Activated CD4-positive, alpha-beta T cell treated with anti-CD3 and anti-CD28 coated beads, Interleukin-2, amount 50 U/mL, for 4 hours (primary cell): ENCODE data around the gene JPT1.
A peak's percentile ranks its signal among the peaks of the same experiment; 100 is the strongest.
"Not testable (repeated sequence)": the region's sequence is repeated elsewhere in the genome, so short reads cannot be mapped to it uniquely, and the experiment has no call there.

Experiments used
- DNase-seq, 2 experiments: peaks; one replicate each; pipeline ENCODE4 v3.0.0-alpha.2; 2020

Gene JPT1, protein sequence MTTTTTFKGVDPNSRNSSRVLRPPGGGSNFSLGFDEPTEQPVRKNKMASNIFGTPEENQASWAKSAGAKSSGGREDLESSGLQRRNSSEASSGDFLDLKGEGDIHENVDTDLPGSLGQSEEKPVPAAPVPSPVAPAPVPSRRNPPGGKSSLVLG

DNA sequence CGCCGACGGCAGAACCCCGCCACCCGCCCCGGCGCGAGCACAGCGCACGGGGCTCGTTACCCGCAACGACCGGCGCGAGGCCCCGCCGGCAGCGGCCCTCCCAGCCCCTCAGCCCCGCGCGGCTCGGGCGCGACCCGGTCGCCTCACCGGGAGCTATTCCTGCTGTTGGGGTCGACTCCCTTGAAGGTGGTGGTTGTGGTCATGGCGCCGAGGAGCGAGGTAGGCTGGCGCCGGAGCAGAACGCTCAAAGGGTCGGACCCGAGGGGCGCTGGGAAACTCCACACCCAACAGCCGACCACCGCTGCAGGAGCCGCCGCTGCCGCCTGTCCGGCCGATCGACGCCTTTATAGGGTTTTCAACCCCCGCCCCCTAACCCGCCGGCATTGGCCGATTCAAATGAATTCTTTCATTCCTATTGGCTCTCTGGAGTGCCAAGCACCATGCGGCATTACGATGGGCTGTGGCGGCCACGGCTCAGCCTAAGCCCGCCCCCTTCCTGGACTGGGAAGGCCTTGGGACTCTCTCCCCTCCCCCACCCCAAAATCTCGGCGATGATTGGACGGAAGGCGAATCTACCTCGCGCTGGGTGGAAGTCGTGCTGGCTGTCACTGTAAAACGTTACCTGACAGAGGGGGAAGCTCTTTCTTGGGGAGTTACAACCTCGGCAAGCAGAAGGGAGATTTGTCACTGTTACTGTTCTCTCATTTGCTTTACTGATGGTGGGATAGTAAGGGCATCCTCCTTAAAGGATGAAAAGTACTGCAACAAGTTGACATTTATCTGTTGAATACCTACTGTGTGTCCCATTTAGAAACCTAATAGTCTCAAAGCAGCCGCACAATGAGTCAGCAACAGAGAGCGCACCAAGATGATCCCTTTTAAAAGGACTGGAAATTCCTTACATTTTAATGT lies at the start of gene JPT1:
Gene JPT1, minus strand, starts transcription at position 318 of the 912 bp plus-strand sequence. Its CDS starts 115 bp downstream, at position 203.
- DNase-seq: peak; percentile 98 to 99

DNA sequence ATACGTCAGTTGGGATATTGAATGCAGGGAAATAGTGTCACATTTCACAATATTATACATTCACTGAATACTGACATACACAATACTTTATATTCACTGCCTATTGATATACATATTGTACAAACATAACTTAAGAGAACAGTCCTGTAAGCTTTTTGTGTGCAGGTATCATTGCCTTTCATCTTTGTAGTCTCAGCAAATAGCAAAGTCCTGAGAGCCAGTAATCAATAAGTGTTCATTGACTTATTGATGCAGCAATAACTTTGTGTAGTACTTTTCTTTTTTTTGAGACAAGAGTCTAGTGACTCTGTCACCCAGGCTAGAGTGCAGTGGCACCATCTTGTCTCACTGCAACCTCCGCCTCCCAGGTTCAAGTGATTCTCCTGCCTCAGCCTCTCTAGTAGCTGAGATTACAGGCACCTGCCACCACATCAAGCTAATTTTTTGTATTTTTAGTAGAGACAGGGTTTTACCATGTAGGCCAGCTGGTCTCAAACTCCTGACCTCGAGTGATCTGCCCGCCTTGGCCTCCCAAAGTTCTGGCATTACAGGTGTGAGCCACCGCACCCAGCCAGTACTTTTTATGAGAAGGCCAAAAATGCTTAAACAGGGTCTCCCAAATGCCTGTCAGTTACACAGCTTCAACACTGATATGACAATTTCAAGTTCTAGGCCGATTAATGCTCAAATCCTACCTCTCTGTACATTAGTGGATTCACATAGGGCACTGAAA lies 45.7 kb upstream of the JPT1 start:
- DNase-seq: no peak

DNA sequence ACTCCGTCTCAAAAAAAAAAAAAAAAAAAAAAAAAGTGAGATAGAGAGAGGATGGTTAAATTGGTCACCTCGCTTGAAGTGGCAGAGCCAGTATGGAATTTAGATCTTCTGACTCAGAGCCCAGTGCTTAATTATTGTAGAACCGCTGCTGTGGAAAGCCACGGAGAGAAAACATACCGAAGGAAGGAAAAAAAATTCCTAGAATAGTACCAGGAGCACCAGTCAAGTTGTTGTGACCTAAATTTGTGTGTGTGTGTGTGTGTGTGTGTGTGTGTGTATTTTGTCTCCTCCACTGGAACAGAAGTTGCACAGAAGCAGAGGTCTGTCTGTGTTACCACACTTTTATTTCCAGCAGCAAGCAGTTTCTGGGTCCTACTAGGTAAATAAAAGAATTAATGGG lies 40.6 kb upstream of the JPT1 start:
- no peak for DNase-seq

DNA sequence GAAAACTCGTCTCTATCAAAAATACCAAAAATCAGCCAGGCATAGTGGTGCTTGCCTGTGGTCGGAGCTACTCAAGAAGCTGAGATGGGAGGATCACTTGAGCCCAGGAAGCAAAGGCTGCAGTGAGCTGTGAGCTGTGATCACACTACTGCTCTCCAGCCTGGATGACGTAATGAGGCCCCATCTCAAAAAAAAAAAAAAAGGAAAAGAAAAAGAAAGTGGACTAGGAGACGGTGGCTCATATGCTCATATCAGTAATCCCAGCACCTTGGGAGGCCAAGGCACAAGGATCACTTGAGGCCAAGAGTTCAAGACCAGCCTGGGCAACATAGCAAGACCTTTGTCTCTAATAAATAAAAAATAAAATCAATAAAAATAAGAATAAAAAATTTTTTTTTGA lies 37.3 kb upstream of the JPT1 start:
- no peak for DNase-seq

DNA sequence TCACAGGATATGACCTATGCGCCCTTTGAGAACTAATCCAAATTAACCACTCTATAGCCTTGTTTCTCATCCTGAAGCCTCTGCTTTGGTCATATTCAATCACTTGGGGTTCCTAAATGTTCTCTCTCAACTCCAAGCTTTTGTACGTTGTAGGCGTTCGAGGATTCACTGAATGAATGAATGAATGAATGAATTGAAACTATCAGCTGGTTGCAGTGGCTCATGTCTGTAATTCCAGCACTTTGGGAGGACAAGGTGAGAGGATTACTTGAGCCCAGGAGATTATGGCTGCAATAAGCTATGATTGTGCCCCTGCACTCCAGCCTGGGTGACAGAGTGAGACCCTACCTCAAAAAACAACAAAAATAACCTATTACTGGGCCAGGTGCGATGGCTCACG lies 34.3 kb upstream of the JPT1 start:
- no peak for DNase-seq

DNA sequence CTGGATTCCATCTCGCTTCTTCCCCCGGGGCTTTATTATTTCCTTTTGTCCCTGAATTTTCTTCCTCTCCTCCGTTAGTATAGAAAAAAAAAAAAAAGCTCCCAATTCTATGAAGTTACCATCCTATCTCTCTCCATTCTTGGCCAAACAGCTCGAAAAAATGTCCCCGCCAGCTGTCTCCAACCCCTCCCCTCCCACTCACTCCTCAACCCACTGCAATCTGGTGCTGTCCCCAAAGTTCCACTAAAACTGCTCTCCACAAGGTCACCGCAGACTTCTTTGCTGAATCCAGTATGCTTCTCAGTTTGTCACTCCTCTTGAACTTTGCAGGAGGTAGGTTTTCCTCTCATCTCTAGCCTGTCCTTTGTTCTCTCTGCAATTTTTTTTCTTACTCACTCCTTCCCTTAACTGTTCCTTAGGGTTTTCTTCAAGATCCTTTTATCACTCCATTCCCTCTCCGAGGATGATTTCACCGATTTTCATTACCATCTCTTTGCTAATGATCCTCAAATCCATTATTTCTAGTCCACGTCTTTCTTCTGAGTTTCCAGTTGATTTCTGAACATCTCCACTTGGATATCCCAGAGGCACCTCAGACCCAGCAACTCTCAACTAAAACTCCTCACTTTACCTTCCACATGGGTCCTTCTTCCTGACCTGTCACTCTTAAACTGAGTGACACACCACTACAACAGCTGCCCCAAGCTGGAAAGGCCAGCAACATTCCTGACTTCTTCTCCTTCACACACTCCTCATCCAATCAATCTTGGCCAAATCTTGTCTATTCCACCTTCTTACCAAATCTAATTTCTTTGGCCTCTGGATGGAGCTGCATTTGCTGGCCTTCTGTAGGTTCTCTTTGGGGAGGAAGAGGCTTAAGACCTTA lies 29.9 kb upstream of the JPT1 start:
- DNase-seq: no peak

DNA sequence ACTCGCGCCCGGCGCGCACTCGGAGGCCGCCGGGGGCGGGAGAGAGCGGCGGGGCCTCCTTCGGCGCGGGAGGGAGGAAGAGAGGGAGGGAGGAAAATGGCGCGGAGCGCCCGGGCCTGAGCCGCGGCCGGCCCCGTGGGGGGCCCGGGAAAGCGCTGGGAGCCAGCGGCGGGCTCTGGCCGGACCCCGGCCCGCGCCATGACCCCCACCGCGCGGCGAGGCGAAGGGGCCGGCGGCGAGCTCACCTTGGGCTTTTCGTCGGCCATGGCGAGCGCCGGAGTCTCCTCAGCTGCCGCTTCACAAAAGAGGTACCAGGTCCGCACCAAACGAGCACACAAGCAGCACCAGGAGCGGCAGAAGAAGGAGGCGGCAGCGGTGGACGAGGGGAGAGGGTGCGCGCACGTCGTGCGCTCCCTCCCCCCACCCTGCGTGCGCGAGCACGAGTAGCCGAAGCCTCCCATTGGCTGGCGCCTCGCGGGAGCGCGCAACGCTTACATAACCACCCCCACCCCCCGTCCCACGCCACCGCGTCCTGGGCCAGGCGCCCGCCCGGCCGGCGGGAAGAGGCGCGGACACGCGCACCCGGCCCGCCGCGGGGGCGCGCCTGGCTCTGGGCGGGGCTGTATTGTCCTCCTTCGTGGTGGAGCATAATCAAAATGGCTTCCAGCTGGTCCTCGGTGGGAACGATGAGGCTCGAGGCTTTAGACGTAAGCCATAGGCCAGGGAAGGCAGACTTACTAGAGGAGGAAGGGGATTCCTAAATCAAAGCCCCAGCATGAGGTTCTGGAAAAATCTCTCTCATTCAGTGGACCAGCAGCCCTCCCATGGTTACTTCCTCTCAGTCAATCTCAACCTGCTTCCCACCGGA lies 28.5 kb upstream of the JPT1 start, which contains the start of gene SUMO2:
Gene SUMO2, minus strand, starts transcription at position 391 of the 868 bp plus-strand sequence. Its CDS starts 125 bp downstream, at position 266.
- DNase-seq: peak; percentile 94 to 95

DNA sequence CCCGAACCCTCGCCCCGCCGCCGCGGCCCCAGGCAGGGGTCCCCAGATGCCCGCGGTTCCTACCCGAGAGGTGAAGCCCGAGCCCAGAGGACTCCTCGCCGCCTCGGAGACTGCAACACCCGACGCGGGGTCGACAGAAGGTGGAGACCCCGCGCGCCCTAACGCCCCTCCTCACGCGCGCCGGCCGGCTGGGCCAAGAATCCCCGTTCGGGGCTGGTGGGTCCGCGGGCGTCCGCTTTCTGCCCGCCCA lies 27.9 kb upstream of the JPT1 start:
- no peak for DNase-seq

DNA sequence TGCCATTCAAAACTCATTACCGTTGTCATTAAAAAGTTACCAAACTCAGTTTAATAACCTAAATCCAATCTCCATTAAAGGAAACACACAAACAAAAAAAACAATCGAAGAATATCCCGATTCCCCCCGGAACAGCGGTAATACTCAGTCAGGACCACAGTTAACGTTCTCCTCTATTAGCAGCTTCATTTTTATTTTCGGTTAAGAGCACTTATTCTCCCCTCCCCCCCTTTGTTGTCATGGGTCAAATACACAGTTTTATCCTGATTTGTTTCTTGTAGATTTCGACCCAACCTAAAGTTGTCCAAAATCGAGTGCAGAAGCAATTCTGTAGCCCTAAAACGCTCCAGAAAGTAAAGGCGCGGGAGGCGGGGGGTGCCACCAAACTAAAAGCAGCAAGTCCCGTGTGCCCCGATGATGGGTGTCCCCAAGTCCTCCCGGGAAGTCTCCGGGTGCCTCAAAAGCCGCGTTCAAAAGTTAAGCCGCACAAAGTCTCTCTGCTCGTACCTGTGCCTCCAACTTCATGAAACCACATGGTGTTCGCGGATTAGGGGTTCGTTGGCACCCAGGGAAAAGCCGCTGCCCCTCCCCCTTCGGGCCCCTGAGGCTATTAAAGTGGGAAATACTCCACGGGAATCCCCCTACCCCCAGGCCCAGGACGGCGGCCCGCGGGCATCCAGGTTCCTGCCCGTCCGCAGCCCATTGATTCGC lies 27.5 kb upstream of the JPT1 start:
- peak; percentile 20 to 25 for DNase-seq

DNA sequence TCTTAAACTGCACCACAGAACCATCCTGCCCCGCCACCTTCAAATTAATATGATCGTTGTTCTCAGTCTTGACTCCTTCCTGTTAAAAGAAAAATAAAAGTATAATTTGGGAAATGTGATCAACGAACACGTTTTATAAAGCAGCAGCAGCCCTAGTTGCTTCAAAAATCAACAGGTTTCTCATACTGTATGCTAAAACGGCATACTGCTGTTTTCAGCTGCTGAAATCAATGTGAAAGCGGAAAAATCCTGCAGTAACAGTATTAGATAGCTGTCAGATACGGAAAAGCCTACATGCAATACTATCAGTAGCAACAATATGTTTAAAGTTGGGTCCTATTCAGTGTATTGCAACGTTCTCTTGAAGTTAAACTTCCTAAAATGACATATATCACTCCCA lies 26.8 kb upstream of the JPT1 start:
- no peak for DNase-seq

DNA sequence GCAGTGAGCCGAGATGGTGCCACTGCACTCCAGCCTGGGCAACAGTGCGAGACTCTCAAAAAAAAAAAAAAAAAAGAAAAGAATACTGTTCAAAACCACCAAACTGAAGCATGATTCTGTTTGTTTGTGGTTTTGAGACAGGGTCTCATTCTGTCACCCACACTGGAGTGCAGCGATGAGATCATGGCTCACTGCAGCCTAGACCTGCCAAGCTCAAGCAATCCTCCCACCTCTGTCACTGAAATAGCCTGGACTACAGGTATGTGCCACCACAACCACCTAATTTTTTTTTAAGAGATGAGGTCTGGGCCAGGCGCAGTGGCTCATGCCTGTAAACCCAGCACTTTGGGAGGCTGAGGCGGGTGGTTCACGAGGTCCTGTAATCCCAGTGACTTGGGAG lies 24.1 kb upstream of the JPT1 start:
- DNase-seq: no peak

DNA sequence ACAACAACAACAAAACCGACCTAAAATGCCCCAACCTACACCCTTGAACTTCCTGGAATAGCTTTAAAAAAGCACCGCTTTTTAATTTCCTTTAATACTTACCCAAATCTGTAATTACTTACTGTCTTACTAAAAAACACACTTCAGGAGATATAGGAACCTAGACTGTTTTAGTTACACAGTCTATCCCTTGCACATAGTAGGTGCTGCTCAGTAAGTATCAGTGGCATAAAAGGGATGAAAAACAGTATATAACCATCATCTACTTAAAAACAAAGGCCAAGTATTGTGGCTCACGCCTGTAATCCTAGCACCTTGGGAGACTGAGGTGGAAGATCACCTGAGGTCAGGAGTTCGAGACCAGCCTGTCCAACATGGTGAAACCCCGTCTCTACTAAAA lies 22.3 kb upstream of the JPT1 start:
- no peak for DNase-seq

DNA sequence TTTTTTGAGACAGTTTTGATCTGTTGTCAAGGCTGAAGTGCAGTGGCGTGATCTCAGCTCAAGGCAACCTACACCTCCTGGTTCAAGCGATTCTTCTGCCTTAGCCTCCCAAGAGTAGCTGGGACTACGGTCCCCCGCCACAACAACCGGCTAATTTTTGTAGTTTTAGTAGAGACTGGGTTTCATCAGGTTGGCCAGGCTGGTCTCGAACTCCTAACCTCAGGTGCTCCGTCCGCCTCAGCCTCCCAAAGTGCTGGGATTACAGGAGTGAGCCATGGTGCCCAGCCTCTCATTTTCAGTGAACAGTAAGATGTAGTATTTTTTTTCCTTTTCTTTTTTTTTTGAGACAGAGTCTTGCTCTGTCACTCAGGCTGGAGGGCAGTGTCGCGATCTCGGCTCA lies 20.7 kb upstream of the JPT1 start:
- DNase-seq: no peak

DNA sequence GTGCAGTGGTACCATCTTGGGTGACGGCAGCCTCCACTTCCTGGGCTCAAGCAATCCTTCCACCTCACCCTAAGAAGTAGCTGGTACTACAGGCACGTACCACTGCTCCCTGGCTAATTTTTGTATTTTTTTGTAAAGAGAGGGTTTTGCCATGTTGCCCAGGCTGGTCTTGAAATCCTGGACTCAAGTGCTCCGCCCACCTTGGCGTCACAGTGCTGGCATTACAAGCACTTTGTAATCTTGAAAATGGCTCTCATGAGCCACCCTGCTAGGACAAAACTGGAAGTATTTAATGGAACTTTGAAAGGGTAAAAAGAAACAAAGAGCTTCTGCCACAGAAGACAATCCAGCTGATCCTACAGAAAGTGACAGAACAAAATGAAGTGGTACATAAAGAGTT lies 19.2 kb upstream of the JPT1 start:
- DNase-seq: no peak

DNA sequence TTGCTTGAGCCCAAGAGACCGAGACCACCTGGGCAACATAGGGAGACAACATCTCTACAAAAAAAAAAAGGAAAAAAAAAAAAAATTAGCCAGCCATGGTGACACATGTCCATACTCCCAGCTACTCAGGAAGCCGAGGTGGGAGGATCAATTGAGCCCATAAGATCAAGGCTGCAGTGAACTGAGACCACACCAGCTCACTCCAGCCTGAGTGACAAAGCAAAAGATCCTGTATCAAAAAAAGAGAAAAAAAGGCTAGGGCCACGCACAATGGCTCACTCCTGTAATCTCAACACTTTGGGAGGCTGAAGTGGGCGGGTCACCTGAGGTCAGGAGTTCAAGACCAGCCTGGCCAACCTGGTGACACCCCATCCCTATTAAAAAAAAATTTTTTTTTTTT lies 14.7 kb upstream of the JPT1 start:
- DNase-seq: no peak

DNA sequence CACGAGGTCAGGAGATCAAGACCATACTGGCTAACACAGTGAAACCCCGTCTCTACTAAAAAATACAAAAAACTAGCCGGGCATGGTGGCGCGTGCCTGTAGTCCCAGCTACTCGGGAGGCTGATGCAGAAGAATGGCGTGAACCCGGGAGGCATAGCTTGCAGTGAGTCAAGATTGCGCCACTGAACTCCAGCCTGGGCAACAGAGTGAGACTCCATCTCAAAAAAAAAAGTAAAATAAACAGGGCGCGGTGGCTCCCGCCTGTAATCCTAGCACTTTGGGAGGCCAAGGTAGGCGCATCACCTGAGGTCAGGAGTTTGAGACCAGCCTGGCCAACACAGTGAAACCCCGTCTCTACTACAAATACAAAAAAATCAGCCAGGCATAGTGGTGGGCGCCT lies 10.3 kb upstream of the JPT1 start:
- not testable (repeated sequence) for DNase-seq

DNA sequence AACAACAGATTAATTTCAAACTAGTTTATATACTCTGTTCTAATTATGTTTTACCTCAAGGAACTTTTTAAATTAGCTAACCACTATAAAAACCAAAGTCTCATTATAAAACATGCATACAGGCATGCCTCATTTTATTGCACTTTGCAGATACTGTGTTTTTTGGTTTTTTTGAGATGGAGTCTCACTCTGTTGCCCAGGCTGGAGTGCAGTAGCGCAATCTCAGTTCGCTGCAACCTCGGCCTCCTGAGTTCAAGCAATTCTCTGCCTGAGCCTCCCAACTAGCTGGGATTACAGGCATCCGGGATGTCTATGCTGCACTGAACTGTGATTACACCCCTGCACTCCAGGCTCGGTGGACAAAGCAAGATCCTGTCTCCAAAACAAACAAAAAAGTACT lies 8.8 kb upstream of the JPT1 start:
- no peak for DNase-seq

DNA sequence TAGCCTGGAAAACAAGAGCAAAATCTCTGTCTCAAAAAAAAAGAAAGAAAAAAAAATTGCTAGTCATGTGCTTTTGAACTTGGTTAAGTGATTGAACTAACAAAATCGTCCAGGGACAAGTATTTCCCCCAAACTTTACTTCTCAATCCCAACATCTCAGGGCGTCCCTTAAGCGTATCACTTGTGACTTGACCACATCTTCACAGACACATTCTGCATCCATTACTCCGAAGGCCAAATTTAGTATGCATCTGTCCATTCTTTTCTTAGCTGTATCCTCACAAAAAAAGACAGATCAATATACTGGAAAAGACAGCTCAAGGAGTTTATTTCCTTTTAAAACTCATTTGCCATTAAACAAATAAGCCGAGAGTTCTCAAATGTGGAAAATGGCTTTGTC lies 5.9 kb upstream of the JPT1 start:
- DNase-seq: no peak

DNA sequence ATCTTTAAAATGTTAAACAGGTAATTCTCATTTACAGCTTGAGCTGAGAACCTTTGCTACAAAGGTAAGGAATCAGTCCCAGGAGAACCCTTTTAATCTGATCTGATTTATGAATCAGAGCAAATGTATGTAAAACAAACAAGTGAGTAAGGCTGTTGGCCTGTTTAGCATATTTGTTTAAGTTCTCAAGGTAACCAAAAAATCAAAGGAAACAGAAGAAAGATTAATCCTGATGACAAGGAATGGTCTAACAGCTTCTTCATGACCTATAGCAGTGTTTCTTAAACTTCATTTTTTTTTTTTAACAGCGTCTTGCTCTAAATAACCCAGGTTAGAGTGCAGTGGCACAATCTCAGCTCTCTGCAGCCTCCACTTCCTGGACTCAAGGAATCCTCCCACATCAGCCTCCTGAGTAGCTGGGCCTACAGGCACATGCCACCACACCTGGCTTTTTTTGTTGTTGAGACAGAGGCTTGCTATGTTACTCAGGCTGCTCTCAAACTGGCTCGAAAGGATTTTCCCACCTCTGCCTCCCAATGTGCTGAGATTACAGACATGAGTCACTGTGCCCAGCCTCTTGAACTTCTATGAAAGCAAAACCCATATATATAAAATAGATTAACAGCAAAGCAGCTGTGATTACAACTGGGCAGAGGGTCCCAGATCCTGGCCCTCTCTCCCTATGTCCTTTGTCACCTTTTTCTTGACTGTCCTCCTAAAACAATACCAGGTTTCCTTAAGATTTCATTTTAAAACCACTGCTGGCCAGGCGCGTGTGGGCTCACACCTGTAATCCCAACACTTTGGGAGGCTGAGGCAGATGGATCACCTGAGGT lies 5.1 kb upstream of the JPT1 start:
- DNase-seq: no peak

DNA sequence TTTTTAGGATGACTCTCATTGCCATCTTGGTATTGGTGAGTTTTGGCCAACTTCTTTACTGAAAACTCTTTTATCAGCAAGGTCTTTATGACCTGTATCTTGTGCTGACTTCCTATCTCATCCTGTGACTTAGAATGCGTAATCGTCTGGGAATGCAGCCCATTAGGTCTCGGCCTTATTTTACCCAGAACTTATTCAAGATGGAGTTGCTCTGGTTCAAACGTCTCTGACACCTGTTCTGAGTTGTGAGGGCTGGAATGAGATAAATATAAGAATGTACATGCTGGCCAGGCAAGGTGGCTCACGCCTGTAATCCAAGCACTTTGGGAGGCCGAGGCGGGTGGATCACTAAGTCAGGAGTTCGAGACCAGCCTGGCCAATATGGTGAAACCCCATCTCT lies 4.2 kb upstream of the JPT1 start:
- DNase-seq: not testable (repeated sequence)
